T-helper 1 cell treated with Interleukin-12 subunit alpha and Interleukin-12 subunit beta and Interleukin-4 antibody, amounts not matched to agents 30 μg/mL and 1 μg/mL, for 36 hours (primary cell): ENCODE data around the gene CMTM8.
A peak's percentile ranks its signal among the peaks of the same experiment; 100 is the strongest.

Experiments
- H3K27ac Mint-ChIP-seq: one replicate; pipeline ENCODE4 v1.8.0; 2021; ENCODE audit warnings: mild to moderate bottlenecking, mixed read lengths
- H3K27me3 Mint-ChIP-seq: one replicate; pipeline ENCODE4 v1.8.0; 2021; ENCODE audit warnings: low read depth, mixed read lengths
- H3K36me3 Mint-ChIP-seq: one replicate; pipeline ENCODE4 v1.8.0; 2021; ENCODE audit warnings: low read depth, mixed read lengths
- H3K4me1 Mint-ChIP-seq: one replicate; pipeline ENCODE4 v1.8.0; 2021; ENCODE audit warnings: low read depth, mixed read lengths
- H3K4me3 Mint-ChIP-seq: one replicate; pipeline ENCODE4 v1.8.0; 2021; ENCODE audit warnings: mild to moderate bottlenecking, moderate library complexity, mixed read lengths
- H3K9me3 Mint-ChIP-seq: one replicate; pipeline ENCODE4 v1.8.0; 2021; ENCODE audit warnings: mixed read lengths

The CMTM8 gene

GRCh38 chr3:32278714-32279113 is 40.2 kb downstream of the CMTM8 start:
- Mint-ChIP-seq H3K36me3 (peaks cover 4% of the 10 kb centered on the region), H3K4me1 (peaks cover 6% of the 10 kb centered on the region), H3K27ac (no peak overlapping the region), H3K4me3 (no peak overlapping the region), H3K9me3 (no peaks in the 10 kb centered on the region), H3K27me3 (peaks cover 3% of the 10 kb centered on the region)

- Mint-ChIP-seq H3K9me3 (no peaks in the 10 kb centered on the region), H3K27ac (no peak overlapping the region), H3K36me3 (no peaks in the 10 kb centered on the region)
These were observed 41.9 kb downstream of the CMTM8 start for GRCh38 chr3:32280262-32280910.

DNA sequence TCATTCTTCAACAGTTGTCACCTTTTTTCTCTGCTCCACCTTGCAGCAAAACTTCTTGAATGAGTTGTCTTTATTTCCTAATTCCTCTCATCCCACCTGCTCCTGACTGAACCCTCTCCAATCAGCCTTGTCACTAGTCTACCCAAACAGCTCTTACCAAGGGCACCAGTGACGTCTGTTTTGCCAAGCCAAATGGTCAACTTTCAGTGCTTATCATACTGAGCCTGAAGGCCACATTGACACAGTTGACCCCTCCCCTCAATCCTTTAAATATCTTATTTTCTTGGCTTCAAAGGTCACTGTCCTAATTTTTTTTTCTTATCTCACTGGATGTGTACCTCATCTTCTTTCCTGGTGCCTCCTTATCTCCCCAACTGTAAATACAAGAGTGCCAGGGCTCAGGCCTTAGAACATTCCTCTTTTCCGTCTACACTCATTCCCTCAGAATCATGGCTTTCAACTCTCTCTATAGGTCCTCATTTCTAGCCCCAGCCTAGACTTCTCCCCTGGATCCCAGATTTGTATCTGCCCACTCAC is 43.2 kb downstream of the CMTM8 start:
- Mint-ChIP-seq H3K4me3 (no peak overlapping the region), H3K27me3 (no peaks in the 10 kb centered on the region), H3K4me1 (peaks cover 14% of the 10 kb centered on the region), H3K36me3 (no peaks in the 10 kb centered on the region), H3K27ac (no peak overlapping the region), H3K9me3 (no peaks in the 10 kb centered on the region)

More at GRCh38 chr3:32280262-32280910, 41.9 kb downstream of the CMTM8 start:
- no peak overlapping the region for H3K4me3 Mint-ChIP-seq
- H3K4me1 Mint-ChIP-seq, result peaks cover 8% of the 10 kb centered on the region
- H3K27me3 Mint-ChIP-seq, result no peaks in the 10 kb centered on the region

- H3K4me1 Mint-ChIP-seq, result peaks cover 14% of the 10 kb centered on the region
- no peak overlapping the region for H3K4me3 Mint-ChIP-seq
- no peaks in the 10 kb centered on the region for H3K27me3 Mint-ChIP-seq
- H3K36me3 Mint-ChIP-seq, result no peaks in the 10 kb centered on the region
- no peaks in the 10 kb centered on the region for H3K9me3 Mint-ChIP-seq
- no peak overlapping the region for H3K27ac Mint-ChIP-seq
These were observed 44.2 kb downstream of the CMTM8 start for GRCh38 chr3:32282578-32283154.

DNA sequence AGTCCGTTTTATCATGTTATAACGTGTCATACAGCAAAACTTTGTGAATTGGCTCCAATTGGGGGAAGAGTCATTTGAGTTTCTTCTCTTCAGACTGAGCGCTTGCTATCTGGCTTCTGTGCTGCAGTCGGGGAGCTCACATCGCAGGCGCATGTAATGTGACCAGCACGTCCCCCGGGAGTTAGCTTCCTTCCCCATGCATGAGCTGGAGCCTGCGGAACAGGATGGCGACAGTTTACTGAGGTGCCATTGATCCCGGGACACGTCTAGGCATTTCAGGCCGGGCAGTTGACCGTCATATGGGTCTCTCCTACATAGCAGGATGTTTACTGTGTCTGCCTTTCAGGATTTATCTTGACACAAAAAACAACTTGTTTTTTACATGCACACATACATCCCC is 44.8 kb downstream of the CMTM8 start:
- Mint-ChIP-seq H3K27me3 (no peaks in the 10 kb centered on the region), H3K4me3 (no peak overlapping the region), H3K4me1 (peaks cover 14% of the 10 kb centered on the region), H3K9me3 (no peaks in the 10 kb centered on the region), H3K27ac (no peak overlapping the region), H3K36me3 (no peaks in the 10 kb centered on the region)

DNA sequence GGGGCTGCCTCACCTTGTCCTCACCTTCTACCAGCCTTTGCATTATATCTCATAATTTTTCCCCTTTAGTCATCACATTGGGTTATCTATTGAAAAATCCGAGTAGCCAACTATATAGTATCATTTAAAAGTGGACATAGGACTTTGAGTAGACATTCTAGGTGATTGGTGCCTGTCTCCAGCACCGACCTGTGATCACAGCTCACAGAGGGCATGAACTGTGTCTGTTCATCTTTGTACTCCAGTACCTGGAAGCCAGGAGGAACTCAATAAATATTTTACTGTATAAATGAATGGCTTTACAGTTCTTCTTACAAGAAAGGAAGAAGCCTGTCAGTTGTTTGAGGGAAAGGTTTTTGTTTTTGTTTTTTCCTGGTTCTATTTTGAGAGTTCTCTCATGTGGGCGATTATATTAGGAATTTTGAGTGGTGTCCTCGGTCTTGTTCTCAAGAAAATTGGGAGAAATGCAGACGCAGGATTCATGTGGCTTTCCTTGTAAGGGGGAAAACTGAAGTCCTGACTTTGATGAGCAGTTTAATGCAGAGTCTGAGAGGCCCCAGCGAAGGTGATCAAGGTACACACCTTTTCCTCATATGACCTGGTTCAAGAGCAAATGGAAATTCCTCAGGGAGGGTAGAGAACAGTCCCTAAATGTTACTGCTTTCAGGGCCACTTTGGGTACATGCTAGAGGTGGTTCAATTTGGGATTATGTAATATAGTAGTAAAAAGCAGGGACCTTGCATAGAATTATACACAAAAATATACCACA is 46.1 kb downstream of the CMTM8 start:
- no peak overlapping the region for H3K4me3 Mint-ChIP-seq
- no peaks in the 10 kb centered on the region for H3K27me3 Mint-ChIP-seq
- peaks cover 22% of the 10 kb centered on the region for H3K4me1 Mint-ChIP-seq
- H3K27ac Mint-ChIP-seq, result no peak overlapping the region
- no peaks in the 10 kb centered on the region for H3K9me3 Mint-ChIP-seq
- H3K36me3 Mint-ChIP-seq, result peaks cover 2% of the 10 kb centered on the region

- H3K4me1 Mint-ChIP-seq, result peaks cover 22% of the 10 kb centered on the region
- H3K27ac Mint-ChIP-seq, result peak overlapping the region; percentile 73
- H3K9me3 Mint-ChIP-seq, result no peaks in the 10 kb centered on the region
These were observed 47.4 kb downstream of the CMTM8 start for GRCh38 chr3:32285891-32286290.

DNA sequence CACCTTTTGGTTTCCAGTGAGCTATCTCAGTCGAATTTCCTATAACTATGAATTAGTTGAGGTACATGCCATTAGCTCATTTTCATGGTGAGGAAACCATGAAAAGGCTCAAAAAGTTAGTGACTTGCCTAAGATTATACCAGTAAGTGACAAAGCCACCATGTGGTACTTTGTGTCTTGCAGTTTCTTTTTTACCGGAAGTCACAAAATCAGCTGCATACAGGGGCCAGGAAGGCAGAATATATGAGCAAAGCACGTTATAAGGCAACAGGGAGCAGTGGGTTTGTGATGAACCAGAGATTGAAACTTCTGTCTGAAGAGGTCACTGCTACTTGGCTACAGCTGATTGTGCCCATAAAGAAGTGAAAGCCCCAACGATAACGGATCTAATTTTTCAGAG is 50.3 kb downstream of the CMTM8 start:
- Mint-ChIP-seq H3K9me3 (no peaks in the 10 kb centered on the region), H3K4me1 (peaks cover 24% of the 10 kb centered on the region), H3K27me3 (no peaks in the 10 kb centered on the region), H3K4me3 (no peak overlapping the region), H3K27ac (peak overlapping the region; percentile 81), H3K36me3 (peaks cover 2% of the 10 kb centered on the region)

More at GRCh38 chr3:32285891-32286290, 47.4 kb downstream of the CMTM8 start:
- Mint-ChIP-seq H3K36me3 (peaks cover 2% of the 10 kb centered on the region), H3K27me3 (no peaks in the 10 kb centered on the region), H3K4me3 (no peak overlapping the region)

GRCh38 chr3:32290619-32291018 is 52.1 kb downstream of the CMTM8 start:
- peaks cover 2% of the 10 kb centered on the region for H3K36me3 Mint-ChIP-seq
- H3K27me3 Mint-ChIP-seq, result no peaks in the 10 kb centered on the region
- H3K4me1 Mint-ChIP-seq, result peaks cover 23% of the 10 kb centered on the region
- no peak overlapping the region for H3K27ac Mint-ChIP-seq
- H3K4me3 Mint-ChIP-seq, result no peak overlapping the region
- no peaks in the 10 kb centered on the region for H3K9me3 Mint-ChIP-seq

DNA sequence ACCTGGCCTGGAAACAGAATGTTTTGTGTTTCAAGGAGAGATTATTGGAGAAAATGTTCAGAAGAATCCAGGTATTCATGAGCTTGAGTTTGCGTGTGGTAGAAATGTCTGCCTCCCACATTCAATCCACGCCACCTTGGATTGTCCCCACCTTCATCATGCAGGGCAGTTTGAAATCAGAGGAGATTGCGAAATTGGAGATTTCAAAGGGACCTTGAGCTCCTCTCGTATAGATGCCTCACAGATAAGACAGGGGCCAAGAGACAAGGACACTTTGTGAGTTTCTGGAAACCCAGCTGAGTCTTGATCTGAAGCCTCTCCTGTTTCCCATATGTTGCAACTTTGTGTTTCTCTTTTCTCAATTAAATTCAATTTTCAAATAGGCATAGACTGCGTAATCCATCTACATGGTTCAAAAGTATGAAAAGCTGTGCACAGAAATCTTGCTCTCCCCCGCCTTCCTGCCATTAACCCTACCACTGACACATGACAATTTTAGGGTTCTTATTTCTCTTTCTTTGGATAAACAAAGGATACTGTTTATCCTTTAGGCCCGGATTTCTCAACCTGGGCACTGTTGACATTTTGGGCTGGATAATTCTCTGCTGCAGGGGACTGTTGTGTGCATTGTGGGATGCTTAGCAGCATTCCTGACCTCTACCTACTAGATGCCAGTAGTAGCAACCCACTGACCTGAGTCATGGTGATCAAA is 53.8 kb downstream of the CMTM8 start:
- H3K27ac Mint-ChIP-seq, result no peak overlapping the region
- no peaks in the 10 kb centered on the region for H3K27me3 Mint-ChIP-seq
- H3K36me3 Mint-ChIP-seq, result peaks cover 2% of the 10 kb centered on the region
- H3K9me3 Mint-ChIP-seq, result no peaks in the 10 kb centered on the region
- peaks cover 28% of the 10 kb centered on the region for H3K4me1 Mint-ChIP-seq
- H3K4me3 Mint-ChIP-seq, result no peak overlapping the region

DNA sequence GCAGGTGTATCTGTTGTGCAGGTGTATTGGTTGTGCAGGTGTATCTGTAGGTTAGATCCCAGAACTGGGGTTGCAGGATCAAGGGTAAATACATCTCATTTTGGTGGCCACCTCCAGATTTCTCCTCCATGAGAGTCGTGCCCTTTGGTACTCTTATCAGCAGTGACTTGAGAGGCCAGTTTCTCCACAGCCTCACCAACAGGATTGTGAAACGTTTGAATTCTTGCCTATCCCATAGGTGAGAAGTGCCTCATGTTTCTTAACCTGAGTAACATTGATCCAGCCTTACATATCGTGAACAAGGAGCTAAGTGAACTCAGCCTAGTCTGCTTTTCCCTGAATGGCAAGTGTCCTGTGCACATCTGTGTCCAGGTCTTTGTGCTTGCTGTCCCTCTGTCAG is 55.4 kb downstream of the CMTM8 start:
- H3K9me3 Mint-ChIP-seq, result no peaks in the 10 kb centered on the region
- H3K36me3 Mint-ChIP-seq, result peaks cover 4% of the 10 kb centered on the region
- H3K4me1 Mint-ChIP-seq, result peaks cover 33% of the 10 kb centered on the region
- H3K27ac Mint-ChIP-seq, result no peak overlapping the region
- no peaks in the 10 kb centered on the region for H3K27me3 Mint-ChIP-seq
- H3K4me3 Mint-ChIP-seq, result no peak overlapping the region

GRCh38 chr3:32296251-32297204 is 58.0 kb downstream of the CMTM8 start:
- H3K4me1 Mint-ChIP-seq, result peaks cover 42% of the 10 kb centered on the region
- H3K4me3 Mint-ChIP-seq, result peak overlapping the region; percentile 37
- H3K27ac Mint-ChIP-seq, result peak overlapping the region; percentile 87
- H3K27me3 Mint-ChIP-seq, result no peaks in the 10 kb centered on the region
- H3K9me3 Mint-ChIP-seq, result no peaks in the 10 kb centered on the region
- peaks cover 4% of the 10 kb centered on the region for H3K36me3 Mint-ChIP-seq

DNA sequence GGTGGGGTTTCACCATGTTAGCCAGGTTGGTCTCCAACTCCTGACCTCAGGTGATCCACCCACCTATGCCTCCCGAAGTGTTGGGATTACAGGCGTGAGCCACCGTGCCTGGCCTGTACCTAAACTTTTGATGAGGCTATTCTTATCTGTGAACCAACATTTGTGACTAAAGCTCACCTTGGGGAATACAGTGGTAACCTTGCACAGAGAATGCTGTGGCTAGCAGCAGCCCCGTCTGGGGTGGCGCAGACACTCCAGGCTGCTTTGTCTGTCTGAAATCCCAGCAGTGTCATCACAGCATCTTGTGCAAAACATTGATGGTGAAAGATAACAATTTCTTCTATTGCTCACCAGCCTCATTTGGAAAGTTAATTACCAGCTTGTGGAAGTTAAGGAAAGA is 58.9 kb downstream of the CMTM8 start:
- Mint-ChIP-seq H3K27me3 (no peaks in the 10 kb centered on the region), H3K4me1 (peaks cover 47% of the 10 kb centered on the region), H3K36me3 (peaks cover 4% of the 10 kb centered on the region), H3K27ac (peak overlapping the region; percentile 67), H3K9me3 (no peaks in the 10 kb centered on the region), H3K4me3 (peak overlapping the region; percentile 51)
